BJ (cell line): ENCODE measurements around the gene MAGI1. TPM values are rescaled to one million over a fixed set of nuclear protein-coding genes. Genes with fewer than 3 reads are reported as not detected.
"Not testable (repeated sequence)": the region's sequence is repeated elsewhere in the genome, so short reads cannot be mapped to it uniquely, and the experiment has no call there.

Source experiments
- CTCF ChIA-PET: fragments of 350-600 bp; formaldehyde crosslinking; extraction: SDS; loops from one replicate; lab custom pipeline; 2021; ENCODE audit warnings: antibody characterized with exemption, inconsistent platforms; lab: Yijun Ruan, JAX
- POLR2A ChIA-PET: fragments of 300-600 bp; sonication (Branson Sonifier 250); formaldehyde crosslinking; extraction: SDS; loops from one replicate; lab custom pipeline; 2021; ENCODE audit warnings: antibody characterized with exemption; lab: Charles Lee
- DNase-seq: peaks from one replicate; pipeline ENCODE4 v3.0.0-alpha.2; 2011; ENCODE audit warnings: low read depth
- H3K27me3 ChIP-seq: 2 replicates; pipeline ENCODE4 v1.6.0; 2011; ENCODE audit warnings: low read length; ENCODE audit not compliant: control insufficient read depth, insufficient read depth
- H3K36me3 ChIP-seq: 2 replicates; pipeline ENCODE4 v1.5.1; 2011; ENCODE audit warnings: low read length; ENCODE audit not compliant: control insufficient read depth, insufficient read depth
- H3K4me3 ChIP-seq: 2 replicates; pipeline ENCODE4 v1.5.1; 2011; ENCODE audit warnings: low read depth, mild to moderate bottlenecking, control low read depth, low read length
- CTCF ChIP-seq: IDR thresholded peaks from 2 replicates; pipeline ENCODE4 v1.5.1; 2011; ENCODE audit warnings: low read depth, mild to moderate bottlenecking, control low read depth, inconsistent platforms, low read length, moderate library complexity; ENCODE audit not compliant: insufficient read depth
- polyA plus RNA-seq: library from polyadenylated mRNA; depleted of rRNA; stranded (reverse); fragments of >200 nt; gene quantifications from 2 replicates; pipeline ENCODE4 v1.2.3, GENCODE V29; 2011

The MAGI1 gene
- polyA plus RNA-seq, 1 experiment, result 14.4 TPM

GRCh38 chr3:65869798-65870197, 168.9 kb downstream of the MAGI1 start:
- Histone ChIP-seq H3K36me3 (no peaks in the 10 kb centered on the region), H3K4me3 (no peak overlapping the region), H3K27me3 (no peaks in the 10 kb centered on the region)
- TF ChIP-seq CTCF, result no peak
- POLR2A ChIA-PET, result no interaction called here
- CTCF ChIA-PET, result no interaction called here
- DNase-seq, result no peak

GRCh38 chr3:65867463-65868210, 171.1 kb downstream of the MAGI1 start:
- ChIA-PET CTCF (no interaction called here), POLR2A (no interaction called here)
- no peak for TF ChIP-seq CTCF
- Histone ChIP-seq H3K27me3 (no peaks in the 10 kb centered on the region), H3K36me3 (no peaks in the 10 kb centered on the region), H3K4me3 (no peak overlapping the region)
- DNase-seq, result no peak

- no peak for TF ChIP-seq CTCF
- no peak for DNase-seq
- CTCF ChIA-PET, result no interaction called here
Measured at GRCh38 chr3:65864357-65864904, 174.3 kb downstream of the MAGI1 start.

GRCh38 chr3:65861718-65862117, 177.0 kb downstream of the MAGI1 start:
- no peaks in the 10 kb centered on the region for H3K36me3 ChIP-seq
- DNase-seq, result no peak
- H3K27me3 ChIP-seq, result no peaks in the 10 kb centered on the region
- ChIA-PET POLR2A (no interaction called here), CTCF (no interaction called here)
- no peak overlapping the region for H3K4me3 ChIP-seq
- TF ChIP-seq CTCF, result no peak

More at GRCh38 chr3:65864357-65864904, 174.3 kb downstream of the MAGI1 start:
- Histone ChIP-seq H3K27me3 (no peaks in the 10 kb centered on the region), H3K36me3 (no peaks in the 10 kb centered on the region), H3K4me3 (no peak overlapping the region)
- POLR2A ChIA-PET, result no interaction called here

GRCh38 chr3:65859612-65860011, 179.1 kb downstream of the MAGI1 start:
- CTCF ChIA-PET, H3K4me3 ChIP-seq, POLR2A ChIA-PET, H3K36me3 ChIP-seq, H3K27me3 ChIP-seq, DNase-seq: not testable (repeated sequence)
